Left lung (tissue), 10 donors: ENCODE data around the gene PPARA. TPM values are rescaled to one million over a fixed set of nuclear protein-coding genes. Genes with fewer than 3 reads are reported as not detected.

ENCODE experiments used
- ATAC-seq: fragments of 200-7000 bp; cut with Tn5 transposase; one replicate; pipeline ENCODE4 v1.9.1; 2020; ENCODE audit warnings: moderate library complexity
- DNase-seq, 4 donors: peaks; one replicate each; pipeline ENCODE4 v3.0.0-alpha.2; 2013 to 2020
- H3K27ac ChIP-seq, 2 donors: fragments of 200-600 bp; sonication (generic) in 1 of 2; one replicate each; pipeline versions ENCODE4 v1.5.0 to v1.8.0; 2020 to 2021
- H3K27me3 ChIP-seq, 2 donors: fragments of 200-600 bp; sonication (generic) in 1 of 2; one replicate each; pipeline versions ENCODE4 v1.5.0 to v1.8.0; 2020 to 2021
- H3K36me3 ChIP-seq, 2 donors: fragments of 200-600 bp; sonication (generic) in 1 of 2; one replicate each; pipeline versions ENCODE4 v1.5.0 to v1.8.0; 2020 to 2021
- H3K4me1 ChIP-seq, 2 donors: fragments of 200-600 bp; one replicate each; pipeline ENCODE4 v1.8.0; 2021
- H3K4me3 ChIP-seq, 2 donors: fragments of 200-600 bp; sonication (generic) in 1 of 2; one replicate each; pipeline versions ENCODE4 v1.5.0 to v1.8.0; 2020 to 2021; ENCODE audit warnings: mild to moderate bottlenecking in 1 of 2
- H3K9me3 ChIP-seq, 2 donors: fragments of 200-600 bp; sonication (generic) in 1 of 2; one replicate each; pipeline versions ENCODE4 v1.5.0 to v1.8.0; 2020 to 2021
- intact Hi-C, 2 donors: fragments of 100-400 bp; cut with DNase I; formaldehyde crosslinking; loops; one replicate each; pipeline versions ENCODE4 v1.11.2 to v1.14.2; 2022
- polyA plus RNA-seq, 6 donors: library from polyadenylated mRNA; unstranded; fragments of 120-200 nt; gene quantifications; one replicate each; pipeline ENCODE4 v1.2.1, GENCODE V29; 2013; ENCODE audit not compliant: insufficient read length in 6 of 6
- total RNA-seq, 2 donors: library from RNA; stranded (reverse); fragmentation: NEBNext Ultra II Directional; extraction: Animal tissue kit (Norgen Biotek cat#: 25700); gene quantifications; one replicate each; pipeline ENCODE4 v1.2.1, GENCODE V29; 2021
- TF ChIP-seq, protein P1 (sequence below), 2 donors: fragments of 200-600 bp; sonication (generic) in 1 of 2; IDR thresholded peaks; one replicate each; pipeline versions ENCODE4 v1.5.0 to v1.8.0; 2021; ENCODE audit warnings: antibody characterized with exemption in 2 of 2
- donor health status: DM: no; HTN: yes; CAD: no.
- donor health status: DM: no; HTN: no; CAD: no.

The PPARA gene
- total and polyA plus RNA-seq, 8 donors = 13.8 to 22.3 (median 15.8) TPM

- TF ChIP-seq, protein P1, sequence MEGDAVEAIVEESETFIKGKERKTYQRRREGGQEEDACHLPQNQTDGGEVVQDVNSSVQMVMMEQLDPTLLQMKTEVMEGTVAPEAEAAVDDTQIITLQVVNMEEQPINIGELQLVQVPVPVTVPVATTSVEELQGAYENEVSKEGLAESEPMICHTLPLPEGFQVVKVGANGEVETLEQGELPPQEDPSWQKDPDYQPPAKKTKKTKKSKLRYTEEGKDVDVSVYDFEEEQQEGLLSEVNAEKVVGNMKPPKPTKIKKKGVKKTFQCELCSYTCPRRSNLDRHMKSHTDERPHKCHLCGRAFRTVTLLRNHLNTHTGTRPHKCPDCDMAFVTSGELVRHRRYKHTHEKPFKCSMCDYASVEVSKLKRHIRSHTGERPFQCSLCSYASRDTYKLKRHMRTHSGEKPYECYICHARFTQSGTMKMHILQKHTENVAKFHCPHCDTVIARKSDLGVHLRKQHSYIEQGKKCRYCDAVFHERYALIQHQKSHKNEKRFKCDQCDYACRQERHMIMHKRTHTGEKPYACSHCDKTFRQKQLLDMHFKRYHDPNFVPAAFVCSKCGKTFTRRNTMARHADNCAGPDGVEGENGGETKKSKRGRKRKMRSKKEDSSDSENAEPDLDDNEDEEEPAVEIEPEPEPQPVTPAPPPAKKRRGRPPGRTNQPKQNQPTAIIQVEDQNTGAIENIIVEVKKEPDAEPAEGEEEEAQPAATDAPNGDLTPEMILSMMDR (IDR thresholded peaks at IDR 0.05) = no peak
- intact Hi-C loops = no loop called here
- H3K27ac ChIP-seq = no peak overlapping the region
- H3K4me3 ChIP-seq = no peak overlapping the region
- H3K9me3 ChIP-seq = no peaks in the 10 kb centered on the region
- DNase-seq = peak in 1 of 4 donors; percentile 47
- H3K36me3 ChIP-seq = peaks cover 0 to 40% of the 10 kb centered on the region in 2 donors
- peaks cover 0 to 3% of the 10 kb centered on the region in 2 donors for H3K4me1 ChIP-seq
- peak; percentile 58 for ATAC-seq
- no peaks in the 10 kb centered on the region for H3K27me3 ChIP-seq
Measured at GRCh38 chr22:46233231-46233630, 82.9 kb downstream of the PPARA start.

- no peak for DNase-seq
- Histone ChIP-seq H3K27ac (no peak overlapping the region), H3K9me3 (no peaks in the 10 kb centered on the region), H3K4me1 (peaks cover 0 to 3% of the 10 kb centered on the region in 2 donors), H3K36me3 (peaks cover 0 to 49% of the 10 kb centered on the region in 2 donors), H3K27me3 (no peaks in the 10 kb centered on the region), H3K4me3 (no peak overlapping the region)
- ATAC-seq = no peak
- TF ChIP-seq, protein P1 (IDR thresholded peaks at IDR 0.05) = no peak
- intact Hi-C loops = no loop called here
Measured at GRCh38 chr22:46234969-46235368, 84.6 kb downstream of the PPARA start.

GRCh38 chr22:46237453-46238124 is 87.3 kb downstream of the PPARA start:
- H3K27ac ChIP-seq = no peak overlapping the region
- no peaks in the 10 kb centered on the region for H3K9me3 ChIP-seq
- H3K4me1 ChIP-seq = peaks cover 0 to 14% of the 10 kb centered on the region in 2 donors
- TF ChIP-seq, protein P1 (IDR thresholded peaks at IDR 0.05) = no peak
- no peaks in the 10 kb centered on the region for H3K27me3 ChIP-seq
- H3K36me3 ChIP-seq = peaks cover 0 to 37% of the 10 kb centered on the region in 2 donors
- intact Hi-C loops = no loop called here
- ATAC-seq (no peak), DNase-seq (no peak)
- no peak overlapping the region for H3K4me3 ChIP-seq

GRCh38 chr22:46238541-46238940 is 88.2 kb downstream of the PPARA start:
- H3K36me3 ChIP-seq = peaks cover 0 to 41% of the 10 kb centered on the region in 2 donors
- peaks cover 0 to 14% of the 10 kb centered on the region in 2 donors for H3K4me1 ChIP-seq
- H3K27ac ChIP-seq = no peak overlapping the region
- no peaks in the 10 kb centered on the region for H3K27me3 ChIP-seq
- DNase-seq = no peak
- TF ChIP-seq, protein P1 (IDR thresholded peaks at IDR 0.05) = no peak
- no peak for ATAC-seq
- H3K4me3 ChIP-seq = no peak overlapping the region
- H3K9me3 ChIP-seq = no peaks in the 10 kb centered on the region
- intact Hi-C loops = no loop called here

DNA sequence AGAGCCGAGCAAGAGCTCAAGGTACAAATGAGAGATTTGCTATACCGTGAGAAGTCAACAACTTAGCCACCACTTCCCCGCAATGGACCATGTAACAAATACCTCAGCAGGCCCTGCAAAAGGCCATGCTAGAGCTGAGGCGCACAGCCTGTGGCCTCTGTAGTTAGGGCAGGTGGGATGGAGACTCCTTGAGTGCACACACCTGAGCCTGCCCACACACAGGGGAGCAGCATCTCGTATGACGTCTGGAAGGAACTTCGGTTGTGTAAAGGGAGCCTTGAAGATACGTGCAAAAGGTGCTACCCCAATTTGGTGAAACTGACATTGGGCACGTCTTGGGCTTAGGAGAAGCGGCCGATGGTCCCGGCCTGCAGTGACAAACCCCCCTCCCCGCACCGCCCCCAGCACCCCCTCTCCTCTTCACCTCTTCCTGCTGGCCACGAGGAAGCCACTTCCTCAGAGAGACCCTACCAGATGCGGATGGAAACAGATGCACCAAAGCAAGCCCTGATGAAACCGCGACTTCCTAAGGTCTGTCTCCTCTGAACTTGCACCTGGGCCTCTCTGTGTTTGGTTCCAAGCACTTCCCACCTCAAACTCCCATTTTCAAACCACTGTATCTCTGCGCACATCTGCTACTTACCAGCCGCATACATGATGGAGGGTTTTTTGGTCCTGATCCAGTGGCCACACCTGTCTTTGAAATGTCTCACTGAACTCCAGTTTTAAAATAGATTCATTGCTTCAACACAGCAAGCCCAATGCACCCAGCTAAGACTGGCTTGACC is 89.1 kb downstream of the PPARA start:
- no peak for ATAC-seq
- H3K36me3 ChIP-seq = peaks cover 0 to 50% of the 10 kb centered on the region in 2 donors
- intact Hi-C loops = no loop called here
- TF ChIP-seq, protein P1 (IDR thresholded peaks at IDR 0.05) = no peak
- no peak overlapping the region for H3K4me3 ChIP-seq
- H3K27me3 ChIP-seq = no peaks in the 10 kb centered on the region
- no peak for DNase-seq
- H3K27ac ChIP-seq = no peak overlapping the region
- H3K4me1 ChIP-seq = peaks cover 0 to 11% of the 10 kb centered on the region in 2 donors
- no peaks in the 10 kb centered on the region for H3K9me3 ChIP-seq
